SK-N-SH (cell line): ENCODE data around the gene ZBED5. TPM values are rescaled to one million over a fixed set of nuclear protein-coding genes. Genes with fewer than 3 reads are reported as not detected.

Source experiments
- CTCF ChIA-PET: fragments of 300-600, 350-600 bp; formaldehyde crosslinking; extraction: SDS; loops from one replicate; lab custom pipeline; 2021; lab: Yijun Ruan, JAX
- POLR2A ChIA-PET: fragments of 350-600 bp; sonication (Branson Sonifier 250); formaldehyde crosslinking; extraction: SDS; loops from one replicate; lab custom pipeline; 2020; ENCODE audit warnings: antibody characterized with exemption, inconsistent platforms; lab: Yijun Ruan, JAX
- DNase-seq: peaks from one replicate; pipeline ENCODE4 v3.0.0; 2012
- H2AFZ ChIP-seq: fragments of 200-600 bp; sonication (generic); 2 replicates; pipeline ENCODE4 v1.8.1; 2016; ENCODE audit warnings: antibody characterized with exemption, mild to moderate bottlenecking, low read depth
- H3F3A ChIP-seq: fragments of 200-600 bp; sonication (generic); replicated peaks from 2 replicates; pipeline ENCODE3; 2016; ENCODE audit warnings: antibody characterized with exemption, mild to moderate bottlenecking; ENCODE audit not compliant: insufficient read depth
- H3K27ac ChIP-seq, 2 experiments: fragments of 200-500 bp in 1 of 2; fragments of 200-600 bp in 1 of 2; sonication (Bioruptor generic) in 1 of 2; sonication (generic), shearing (Covaris generic) in 1 of 2; 2 replicates each; pipeline versions ENCODE4 v1.5.1 to v1.6.1; 2014 to 2016; ENCODE audit warnings: low read depth in 2 of 2, inconsistent platforms in 1 of 2, low read length in 1 of 2, mild to moderate bottlenecking in 1 of 2, mixed read lengths in 1 of 2
- H3K27me3 ChIP-seq: fragments of 200-600 bp; sonication (generic), shearing (Covaris generic); 2 replicates; pipeline ENCODE4 v1.6.1; 2016; ENCODE audit warnings: mixed run types; ENCODE audit not compliant: insufficient read depth
- H3K36me3 ChIP-seq, 2 experiments: fragments of 200-500 bp in 1 of 2; fragments of 200-600 bp in 1 of 2; sonication (Bioruptor generic) in 1 of 2; sonication (generic) in 1 of 2; replicated peaks in 1 of 2; 2 replicates each; pipeline versions ENCODE3 to v1.5.1; 2014 to 2016; ENCODE audit warnings: low read length in 1 of 2, mild to moderate bottlenecking in 1 of 2; ENCODE audit not compliant: insufficient read depth in 2 of 2, control insufficient read depth in 1 of 2
- H3K4me1 ChIP-seq, 2 experiments: fragments of 200-500 bp in 1 of 2; fragments of 200-600 bp in 1 of 2; sonication (Bioruptor generic) in 1 of 2; sonication (generic), shearing (Covaris generic) in 1 of 2; 2 replicates each; pipeline versions ENCODE4 v1.5.1 to v1.6.1; 2014 to 2016; ENCODE audit warnings: low read depth in 1 of 2, low read length in 1 of 2, mixed run types in 1 of 2; ENCODE audit not compliant: insufficient read depth in 2 of 2, control insufficient read depth in 1 of 2
- H3K4me2 ChIP-seq: fragments of 200-600 bp; sonication (generic), shearing (Covaris generic); 2 replicates; pipeline ENCODE4 v1.6.1; 2017; ENCODE audit warnings: mixed run types
- H3K4me3 ChIP-seq, 2 experiments: fragments of 200-500 bp in 1 of 2; fragments of 200-600 bp in 1 of 2; sonication (Bioruptor generic) in 1 of 2; sonication (generic), shearing (Covaris generic) in 1 of 2; 2 replicates each; pipeline versions ENCODE4 v1.5.1 to v1.8.1; 2014 to 2016; ENCODE audit warnings: low read depth in 2 of 2, inconsistent platforms in 1 of 2, low read length in 1 of 2, mild to moderate bottlenecking in 1 of 2, mixed read lengths in 1 of 2, moderate library complexity in 1 of 2
- H3K79me2 ChIP-seq: fragments of 200-600 bp; sonication (generic); 2 replicates; pipeline ENCODE4 v1.8.1; 2017; ENCODE audit warnings: mild to moderate bottlenecking; ENCODE audit not compliant: insufficient read depth
- H3K9ac ChIP-seq: fragments of 200-600 bp; sonication (generic); 2 replicates; pipeline ENCODE4 v1.6.1; 2017; ENCODE audit warnings: mixed run types
- H3K9me2 ChIP-seq: fragments of 200-600 bp; sonication (generic); 2 replicates; pipeline ENCODE4 v1.6.1; 2017; ENCODE audit warnings: mixed run types
- H3K9me3 ChIP-seq: fragments of 200-600 bp; sonication (generic); 2 replicates; pipeline ENCODE4 v1.6.1; 2017; ENCODE audit warnings: mixed run types, mild to moderate bottlenecking, moderate library complexity
- H4K20me1 ChIP-seq: fragments of 200-600 bp; sonication (generic); 2 replicates; pipeline ENCODE4 v1.6.1; 2017; ENCODE audit warnings: mild to moderate bottlenecking, mixed run types; ENCODE audit not compliant: insufficient read depth
- CHD2 ChIP-seq: fragments of 150-350 bp; IDR thresholded peaks from 2 replicates; pipeline ENCODE4 v1.6.1; 2018; ENCODE audit warnings: low read length; ENCODE audit not compliant: partially characterized antibody
- EP300 ChIP-seq, 2 experiments: IDR thresholded peaks; 2 replicates each; pipeline versions ENCODE4 v1.4.0 to v1.6.1; 2012; ENCODE audit warnings: borderline replicate concordance in 1 of 2, low read depth in 1 of 2, low read length in 1 of 2
- EZH2phosphoT487 ChIP-seq: fragments of 200-600 bp; sonication (generic); IDR thresholded peaks from 2 replicates; pipeline ENCODE4 v1.6.1; 2017; ENCODE audit warnings: low read depth, mixed run types, mild to moderate bottlenecking, antibody characterized with exemption, moderate library complexity, borderline replicate concordance
- FOSL2 ChIP-seq: IDR thresholded peaks from 2 replicates; pipeline ENCODE4 v1.4.0; 2012; ENCODE audit warnings: low read depth, mild to moderate bottlenecking, moderate library complexity, borderline replicate concordance
- FOXJ3 ChIP-seq: sonication (generic); formaldehyde crosslinking; IDR thresholded peaks from 2 replicates; pipeline ENCODE4 v1.5.1; 2020; ENCODE audit warnings: mild to moderate bottlenecking, missing genetic modification reagents
- GABPA ChIP-seq: IDR thresholded peaks from 2 replicates; pipeline ENCODE4 v1.4.0; 2012; ENCODE audit warnings: low read depth, mild to moderate bottlenecking
- GATA2 ChIP-seq: sonication (generic); formaldehyde crosslinking; IDR thresholded peaks from 2 replicates; pipeline ENCODE4 v1.5.0; 2020; ENCODE audit warnings: mild to moderate bottlenecking, missing genetic modification reagents
- IRF3 ChIP-seq: fragments of 150-350 bp; IDR thresholded peaks from 2 replicates; pipeline ENCODE4 v1.6.1; 2016; ENCODE audit warnings: mild to moderate bottlenecking, low read depth, low read length
- MXI1 ChIP-seq: IDR thresholded peaks from 2 replicates; pipeline ENCODE4 v1.6.1; 2012; ENCODE audit warnings: mild to moderate bottlenecking, low read depth, low read length, improper control_type of control experiment
- NFIC ChIP-seq: IDR thresholded peaks from 2 replicates; pipeline ENCODE4 v1.4.0; 2012; ENCODE audit warnings: borderline replicate concordance
- PBX3 ChIP-seq: IDR thresholded peaks from 2 replicates; pipeline ENCODE4; 2012
- RCOR1 ChIP-seq: fragments of 150-350 bp; IDR thresholded peaks from 2 replicates; pipeline ENCODE4 v1.6.1; 2017; ENCODE audit warnings: antibody characterized with exemption, low read length
- REST ChIP-seq: IDR thresholded peaks from 2 replicates; pipeline ENCODE4 v1.6.1; 2012; ENCODE audit warnings: mild to moderate bottlenecking, low read depth, low read length, moderate library complexity
- RXRA ChIP-seq: IDR thresholded peaks from 2 replicates; pipeline ENCODE4 v1.4.0; 2012; ENCODE audit warnings: low read depth, mild to moderate bottlenecking, borderline replicate concordance
- SIN3A ChIP-seq: IDR thresholded peaks from 2 replicates; pipeline ENCODE4 v1.6.1; 2012; ENCODE audit warnings: low read depth, mild to moderate bottlenecking, low read length, moderate library complexity, borderline replicate concordance
- SMC3 ChIP-seq: IDR thresholded peaks from 2 replicates; pipeline ENCODE4 v1.6.1; 2012; ENCODE audit warnings: low read depth, low read length, improper control_type of control experiment
- TCF12 ChIP-seq: IDR thresholded peaks from 2 replicates; pipeline ENCODE4 v1.4.0; 2012
- USF1 ChIP-seq: IDR thresholded peaks from 2 replicates; pipeline ENCODE4 v1.4.0; 2012; ENCODE audit warnings: low read depth, borderline replicate concordance
- USF2 ChIP-seq: fragments of 150-350 bp; IDR thresholded peaks from 2 replicates; pipeline ENCODE4 v1.6.1; 2017; ENCODE audit warnings: antibody characterized with exemption, low read length, low read depth, borderline replicate concordance
- WGBS: methylation state at CpG from one replicate; pipeline ENCODE4 v1.1.6; 2017; ENCODE audit warnings: low lambda C conversion rate; 5-methylcytosine and 5-hydroxymethylcytosine counted together
- polyA plus RNA-seq, 3 experiments: library from polyadenylated mRNA; depleted of rRNA; stranded (reverse); fragments of >200 nt; gene quantifications; 2 replicates each; pipeline ENCODE4 v1.2.3, GENCODE V29; 2012

The ZBED5 gene
- polyA plus RNA-seq, 1 of the 3 experiments (the other 2 are of a cell fraction) = 23.5 TPM

- H3K4me1 ChIP-seq = peaks cover 5 to 6% of the 10 kb centered on the region in 2 experiments; a peak in 3 of 4 replicates
- H3K79me2 ChIP-seq = no peaks in the 10 kb centered on the region
- peak overlapping the region in 1 of 2 experiments; percentile 27; a peak in 1 of 4 replicates for H3K27ac ChIP-seq
- H3K4me3 ChIP-seq = no peak overlapping the region
- H3K4me2 ChIP-seq = peak overlapping the region; percentile 17; the same call in 1 of the 2 replicates
- no peaks in the 10 kb centered on the region for H3K27me3 ChIP-seq
- peak overlapping the region; percentile 78 for H2AFZ ChIP-seq
- H3F3A ChIP-seq = peaks cover 19% of the 10 kb centered on the region
- no peaks in the 10 kb centered on the region for H3K9me3 ChIP-seq
- H3K9me2 ChIP-seq = no peaks in the 10 kb centered on the region
- 66% methylated on average over 10 of the region's 10 CpGs for WGBS
- no peaks in the 10 kb centered on the region for H4K20me1 ChIP-seq
- peak; percentile 4 for DNase-seq
- TF ChIP-seq PBX3 (no peak), MXI1 (0 out of 2 replicates have a peak, but pooled peaks have one; percentile 29), GATA2 (no peak), EP300 (IDR thresholded peaks at IDR 0.05; ENCODE audit: borderline replicate concordance in 1 of 2, low read depth in 1 of 2, low read length in 1 of 2) (no peak), SIN3A (no peak), TCF12 (0 out of 2 replicates have a peak, but pooled peaks have one; percentile 9), FOXJ3 (CRISPR knock-in tag) (no peak), NFIC (no peak), SMC3 (no peak)
- ChIA-PET POLR2A (interaction anchor here (1.1 kb wide), 1 partner anchor 58 kb away, joined by 5 read pairs; the partner anchor contains the start of gene EIF4G2), CTCF (no interaction called here)
- no peak overlapping the region for H3K9ac ChIP-seq
- no peaks in the 10 kb centered on the region for H3K36me3 ChIP-seq
Observed at GRCh38 chr11:10866893-10867331, 9.1 kb upstream of the ZBED5 start.

GRCh38 chr11:10865837-10866270, 8.0 kb upstream of the ZBED5 start:
- Histone ChIP-seq H3K9me2 (no peaks in the 10 kb centered on the region), H2AFZ (no peak overlapping the region), H3K27me3 (no peaks in the 10 kb centered on the region), H3K9ac (no peak overlapping the region), H3F3A (peaks cover 19% of the 10 kb centered on the region), H4K20me1 (no peaks in the 10 kb centered on the region), H3K4me2 (no peak overlapping the region), H3K27ac (no peak overlapping the region), H3K36me3 (no peaks in the 10 kb centered on the region), H3K4me3 (no peak overlapping the region), H3K4me1 (peaks cover 5 to 6% of the 10 kb centered on the region in 2 experiments; a peak in 3 of 4 replicates), H3K79me2 (peaks cover 2% of the 10 kb centered on the region; the same call in 1 of the 2 replicates), H3K9me3 (no peaks in the 10 kb centered on the region)
- POLR2A ChIA-PET = no interaction called here
- no peak for DNase-seq
- CTCF ChIA-PET = interaction anchor here (0.7 kb wide), 1 partner anchor 13 kb away, joined by 3 read pairs; no protein-coding TSS in a partner anchor
- no peak for TF ChIP-seq CHD2
- TF ChIP-seq FOSL2 = no peak
- TF ChIP-seq EP300 (IDR thresholded peaks at IDR 0.05; ENCODE audit: borderline replicate concordance in 1 of 2, low read depth in 1 of 2, low read length in 1 of 2) = no peak
- TF ChIP-seq MXI1 = no peak
- no peak for TF ChIP-seq REST
- no peak for TF ChIP-seq NFIC
- TF ChIP-seq USF1 = no peak
- TF ChIP-seq USF2 = no peak
- no peak for TF ChIP-seq RCOR1
- no peak for TF ChIP-seq IRF3
- no peak for TF ChIP-seq TCF12
- TF ChIP-seq RXRA = no peak
- TF ChIP-seq EZH2phosphoT487 = no peak
- TF ChIP-seq GABPA = no peak
